Activated CD8-positive, alpha-beta memory T cell treated with anti-CD3 and anti-CD28 coated beads, Interleukin-2, amount 50 U/mL, for 48 hours (primary cell): Measurements from ENCODE around the gene NPAS3.

Source experiments
- DNase-seq: peaks from one replicate; pipeline ENCODE4 v3.0.0-alpha.2; 2020

The NPAS3 gene

DNA sequence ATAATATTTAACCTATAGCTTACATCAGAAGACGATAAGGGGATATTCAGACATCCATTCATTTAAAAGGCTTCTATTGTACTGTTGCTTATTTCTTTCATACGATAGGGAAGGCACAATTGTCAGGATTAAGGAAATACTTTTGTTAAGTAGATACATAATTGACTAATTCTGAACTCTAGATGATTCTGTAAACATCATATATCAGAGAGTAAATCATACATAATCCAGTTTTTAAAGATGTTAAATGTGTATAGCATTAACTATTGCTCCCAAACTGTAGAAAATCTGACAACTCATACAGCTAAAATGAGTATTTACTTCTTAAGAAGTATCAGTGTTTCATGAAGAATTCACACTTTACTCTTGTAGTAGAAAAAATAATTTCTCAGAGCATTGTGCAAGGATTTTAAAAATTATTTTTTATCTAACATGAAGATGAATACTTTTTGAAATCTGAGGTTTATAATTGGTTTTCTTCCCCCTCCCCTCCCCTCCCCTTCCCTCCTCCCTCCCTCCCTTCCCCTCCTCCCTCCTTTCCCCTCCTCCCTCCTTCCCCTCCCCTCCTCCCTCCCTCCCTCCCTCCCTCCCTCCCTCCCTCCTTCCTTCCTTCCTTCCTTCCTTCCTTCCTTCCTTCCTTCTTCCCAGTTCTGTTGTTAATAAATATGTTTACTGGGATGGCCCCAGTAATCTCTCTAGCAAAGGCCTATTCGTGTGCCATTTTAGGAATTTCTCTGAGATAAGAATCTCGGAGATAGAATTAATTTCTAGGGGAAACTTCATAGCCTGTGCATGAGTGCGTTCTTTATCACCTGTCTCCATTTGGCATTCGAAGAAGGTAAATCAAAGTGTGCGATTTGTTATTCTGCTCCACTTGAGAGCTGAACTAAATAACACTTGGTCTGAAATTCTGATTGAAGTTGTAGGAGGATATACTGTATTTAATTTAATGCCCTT is 2.3 kb downstream of the NPAS3 start:
- no peak for DNase-seq

DNA sequence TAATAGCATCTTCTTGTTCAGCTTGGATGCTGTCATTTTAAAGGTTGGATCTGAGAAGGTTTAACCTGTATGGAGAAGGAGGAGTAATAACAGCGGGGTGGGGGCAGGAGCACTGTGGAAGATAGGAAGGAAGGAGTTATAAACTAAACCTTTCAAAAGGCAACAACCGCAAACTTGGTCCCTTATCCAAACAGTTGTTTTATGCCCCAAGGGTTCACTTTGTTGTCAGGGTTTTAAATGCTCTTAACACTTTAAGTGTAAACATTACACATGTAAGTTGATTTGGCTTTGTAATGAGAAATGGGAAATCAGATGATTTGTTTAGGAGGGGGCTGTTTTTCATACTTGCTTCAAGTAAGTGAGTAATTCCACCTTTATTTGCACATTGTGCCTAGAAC is 3.0 kb downstream of the NPAS3 start:
- no peak for DNase-seq

DNA sequence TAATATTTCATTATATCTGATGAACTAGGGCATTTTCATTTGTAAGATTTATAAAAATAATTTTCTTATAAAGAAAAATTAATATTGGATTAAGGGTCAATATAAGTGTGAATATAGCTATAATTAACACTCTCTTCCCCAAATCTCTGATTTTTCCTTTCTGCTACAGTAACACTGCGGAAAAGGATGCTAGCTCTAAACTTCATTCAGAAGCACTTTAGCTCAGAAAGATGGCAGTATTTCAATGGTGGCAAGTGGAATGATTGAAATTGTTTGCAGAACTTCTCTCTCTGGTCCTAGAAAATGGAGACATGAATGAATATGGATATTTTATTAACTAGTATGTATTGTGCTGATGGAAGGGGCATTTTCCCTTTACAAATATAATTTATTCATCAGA is 8.4 kb downstream of the NPAS3 start:
- no peak for DNase-seq

DNA sequence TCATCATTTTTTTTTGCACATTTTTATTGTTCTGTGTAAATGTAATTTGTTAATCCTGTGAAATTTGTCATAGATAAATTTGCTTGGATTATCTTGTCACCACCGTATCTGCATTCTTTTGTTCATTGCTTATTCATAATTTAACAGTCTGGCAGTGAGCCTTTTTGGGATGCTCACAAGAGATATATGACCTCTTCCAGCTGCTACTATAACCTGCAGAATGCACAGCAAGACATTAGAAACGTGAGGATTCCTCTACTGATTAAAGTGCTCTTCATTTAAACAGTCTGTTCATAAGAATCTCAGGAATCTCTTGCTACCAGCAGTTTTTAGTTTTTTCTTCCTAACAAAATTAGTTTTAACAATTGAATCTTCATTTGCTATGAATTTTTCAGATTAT is 9.1 kb downstream of the NPAS3 start:
- no peak for DNase-seq

DNA sequence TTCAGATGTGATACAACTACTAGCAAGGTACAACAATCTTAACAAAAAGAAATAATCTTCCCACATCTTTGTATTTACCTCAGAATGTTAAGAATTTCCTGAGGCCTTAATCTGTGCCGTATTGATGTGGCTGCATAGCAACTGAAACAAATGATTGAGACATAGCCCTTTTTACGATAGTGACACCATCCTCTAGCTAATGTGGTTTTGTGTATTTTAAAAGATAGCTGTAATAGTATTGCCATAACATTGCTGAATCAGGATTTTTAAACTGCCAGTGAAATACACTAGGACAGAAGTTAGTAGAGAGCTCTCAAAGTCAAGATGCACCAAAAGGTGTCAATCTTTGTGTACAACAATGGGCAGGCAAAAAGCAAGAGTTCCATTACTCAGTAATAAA is 11.9 kb downstream of the NPAS3 start:
- DNase-seq, result no peak

DNA sequence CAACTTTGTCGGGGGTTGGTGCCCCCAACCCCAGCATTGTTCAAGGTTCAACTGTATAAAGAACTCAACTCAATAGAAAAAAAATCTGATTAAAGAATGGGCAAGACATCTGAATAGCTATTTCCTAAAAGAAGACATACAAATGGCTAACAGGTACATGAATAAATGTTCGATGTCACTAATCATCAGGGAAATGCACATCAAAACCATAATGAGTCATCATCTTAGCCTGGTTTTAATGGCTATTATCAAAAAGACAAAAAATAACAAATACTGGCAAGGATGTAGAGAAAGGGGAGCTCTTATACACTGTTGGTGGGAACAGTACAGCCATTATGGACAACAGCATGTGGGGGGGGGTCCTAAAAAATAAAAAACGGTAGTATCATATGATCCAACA is 28.7 kb downstream of the NPAS3 start:
- no peak for DNase-seq

DNA sequence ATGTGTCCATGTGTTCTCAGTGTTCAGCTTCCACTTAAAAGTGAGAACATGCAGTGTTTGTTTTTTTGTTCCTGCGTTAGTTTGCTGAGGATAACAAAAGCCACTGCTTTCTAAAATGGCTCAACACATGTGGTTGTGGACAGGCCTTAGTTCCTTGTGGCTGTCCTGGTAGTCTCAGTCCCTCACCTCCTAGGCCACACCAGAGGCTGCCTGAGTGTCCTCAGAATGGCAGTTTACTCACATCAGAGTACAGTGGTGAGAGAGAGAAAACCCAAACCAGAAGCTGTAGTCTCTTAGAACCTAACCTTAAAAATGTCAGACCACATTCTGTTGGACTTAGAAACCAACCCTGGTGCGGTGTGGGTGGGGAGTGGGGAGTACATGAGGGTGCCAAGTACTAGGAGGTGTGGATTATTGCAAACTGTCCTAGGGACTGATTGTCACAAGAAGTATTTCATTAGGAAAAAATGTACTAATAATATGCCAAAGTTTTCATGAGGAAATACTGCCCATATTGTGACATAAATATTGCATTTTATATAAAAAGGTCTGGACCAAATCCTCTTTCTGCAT is 30.4 kb downstream of the NPAS3 start:
- DNase-seq, result no peak

DNA sequence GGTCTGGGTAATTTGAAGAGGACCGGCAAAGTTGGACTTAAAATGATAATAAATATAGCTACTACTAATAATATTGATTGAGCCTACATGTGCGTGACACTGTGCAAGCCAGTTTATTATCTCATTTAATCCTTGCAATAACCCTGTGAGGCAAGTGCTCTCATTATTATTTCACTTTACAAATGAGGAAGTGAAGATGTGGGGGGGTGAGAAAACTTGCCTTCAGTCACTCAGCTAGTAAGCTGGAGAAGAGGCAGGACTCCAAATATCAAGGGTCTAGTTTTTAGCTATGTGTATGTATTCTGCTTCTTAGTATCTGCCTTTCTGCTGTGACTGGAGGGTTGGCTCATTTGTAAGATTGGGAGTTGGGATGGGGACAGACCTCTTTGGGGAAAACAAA is 39.2 kb downstream of the NPAS3 start:
- DNase-seq, result no peak

DNA sequence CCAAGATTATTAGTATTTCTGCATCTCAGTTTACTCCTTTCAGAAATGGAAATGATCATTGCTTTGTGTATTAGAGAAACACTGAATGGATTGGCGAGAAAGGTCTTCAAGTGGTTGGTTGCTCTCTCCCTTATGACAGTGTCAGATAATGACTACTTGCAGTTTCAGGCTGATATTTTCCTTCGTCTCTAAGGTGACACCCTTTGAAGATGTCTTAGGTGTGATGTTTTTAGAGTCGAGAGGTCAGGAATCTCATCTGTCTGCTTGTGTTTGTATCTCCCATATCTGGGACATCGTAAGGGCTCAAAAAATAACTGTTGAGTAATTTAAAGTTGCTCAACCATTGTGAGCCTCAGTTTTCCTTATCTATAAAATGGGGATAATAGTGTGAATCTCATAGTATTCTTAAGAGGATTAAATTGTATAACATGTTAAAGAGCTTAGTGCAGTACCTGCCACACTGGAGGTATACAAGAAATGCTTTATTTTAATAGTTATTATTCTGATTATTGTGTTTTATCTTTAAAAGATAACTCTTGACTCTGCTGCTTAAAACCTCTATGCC is 40.1 kb downstream of the NPAS3 start:
- DNase-seq, result no peak

DNA sequence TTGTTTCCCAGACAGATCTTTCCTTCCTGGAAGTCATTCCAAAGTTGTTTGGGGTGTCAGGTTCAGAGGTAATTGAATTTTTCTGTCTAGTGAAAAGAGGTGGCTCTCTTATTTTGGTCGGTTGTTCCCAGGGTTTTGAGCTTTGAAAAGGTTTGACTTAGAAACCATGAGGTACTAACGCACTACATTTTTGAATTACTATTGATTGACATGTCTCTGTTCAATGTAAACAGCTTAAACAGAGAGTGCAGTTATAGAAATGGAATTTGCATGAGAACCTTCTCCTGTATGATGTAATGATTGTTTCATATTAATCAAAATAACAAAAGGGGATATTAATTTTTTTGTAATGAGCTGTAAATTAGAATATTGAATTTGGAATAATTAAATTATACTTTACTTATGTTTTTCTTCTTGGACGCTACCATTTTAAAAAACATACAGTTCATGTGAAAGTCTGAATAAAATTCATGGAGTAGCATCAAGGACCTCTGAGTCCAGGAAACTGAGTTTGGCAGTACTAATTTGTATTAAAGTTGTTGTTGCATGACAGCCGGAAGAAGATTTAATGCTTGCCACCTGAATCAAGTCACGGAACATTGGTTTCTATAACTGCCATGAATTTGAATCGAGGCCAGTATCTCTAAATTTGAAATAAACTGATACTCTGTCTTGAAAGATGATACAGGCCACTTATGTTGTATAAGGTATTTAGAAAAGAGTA is 41.7 kb downstream of the NPAS3 start:
- no peak for DNase-seq

DNA sequence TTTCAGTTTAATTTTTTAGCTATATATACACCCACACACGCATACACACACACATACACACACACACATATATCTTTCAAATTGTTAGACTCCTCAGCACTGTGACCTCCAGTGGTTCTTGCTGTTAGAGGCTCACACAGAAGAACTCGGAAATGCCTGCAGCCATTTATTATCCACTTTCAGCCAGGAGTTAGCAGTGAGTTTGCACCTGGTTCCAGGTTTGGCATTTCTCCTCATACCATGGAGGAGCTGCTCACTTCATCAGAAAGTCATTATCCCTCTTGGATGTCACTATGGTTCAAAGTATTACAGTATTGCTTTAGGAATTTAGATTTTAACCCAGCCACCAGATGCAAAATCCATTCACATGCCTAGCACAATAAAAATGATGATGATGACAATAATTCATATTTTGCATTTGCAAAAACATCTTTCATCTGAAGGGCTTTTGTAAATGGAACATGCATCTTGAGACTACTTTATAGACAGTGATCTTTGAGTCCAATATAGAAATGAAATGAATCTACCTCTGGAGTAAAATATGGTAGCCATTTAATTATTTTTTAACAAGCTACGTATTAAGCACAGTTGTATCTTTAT is 42.3 kb downstream of the NPAS3 start:
- DNase-seq, result no peak

DNA sequence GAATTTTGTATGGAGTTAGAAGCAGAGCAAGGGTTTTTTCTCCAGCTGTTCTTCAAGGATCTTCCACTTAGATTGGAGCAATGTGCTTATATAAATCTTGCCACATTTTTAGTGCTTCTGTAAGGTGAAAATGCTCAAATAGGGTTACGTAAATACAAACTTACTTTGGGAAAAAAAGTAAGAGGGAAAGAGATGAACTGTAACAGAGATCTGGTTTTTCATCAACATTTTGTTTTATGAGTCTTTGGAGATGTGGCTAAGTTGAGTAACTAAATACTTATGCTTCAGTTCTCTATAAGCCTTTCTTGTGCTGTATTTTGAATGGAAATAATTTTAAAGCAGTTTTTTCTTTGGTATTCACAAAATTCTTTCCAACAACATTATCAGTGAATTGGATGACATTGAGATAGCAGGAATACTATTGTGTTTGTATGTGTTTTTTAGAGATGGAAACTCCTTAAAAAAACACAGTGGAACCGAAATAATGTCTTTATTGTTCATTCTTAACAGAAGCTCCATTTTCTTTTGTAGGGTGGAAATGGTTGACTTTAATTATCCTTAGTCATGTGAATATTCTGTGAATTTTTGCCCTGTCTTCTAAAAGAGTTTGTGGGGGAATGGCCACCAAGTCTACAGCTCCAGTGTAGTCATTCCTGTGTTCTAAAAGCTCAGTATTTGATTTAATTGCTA is 45.7 kb downstream of the NPAS3 start:
- DNase-seq, result no peak

DNA sequence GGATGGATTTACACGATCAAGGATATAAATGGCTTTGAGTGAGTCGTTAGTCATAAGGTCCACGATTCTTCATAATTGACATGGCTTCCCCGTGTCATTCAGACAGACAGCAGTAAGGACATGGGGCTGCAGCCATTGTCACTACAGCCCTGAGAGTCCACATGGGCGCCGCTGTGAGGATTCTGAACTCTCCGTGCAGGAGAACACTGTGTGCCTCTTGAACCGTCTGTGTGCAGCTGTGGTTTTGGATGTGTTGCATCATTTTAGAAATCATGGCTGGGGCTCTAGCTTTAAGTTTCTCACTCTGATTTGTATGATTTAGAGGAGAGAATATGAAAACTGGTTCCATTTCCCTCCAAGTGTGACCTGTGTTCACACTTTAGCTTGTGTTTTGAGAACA is 47.2 kb downstream of the NPAS3 start:
- DNase-seq, result no peak

DNA sequence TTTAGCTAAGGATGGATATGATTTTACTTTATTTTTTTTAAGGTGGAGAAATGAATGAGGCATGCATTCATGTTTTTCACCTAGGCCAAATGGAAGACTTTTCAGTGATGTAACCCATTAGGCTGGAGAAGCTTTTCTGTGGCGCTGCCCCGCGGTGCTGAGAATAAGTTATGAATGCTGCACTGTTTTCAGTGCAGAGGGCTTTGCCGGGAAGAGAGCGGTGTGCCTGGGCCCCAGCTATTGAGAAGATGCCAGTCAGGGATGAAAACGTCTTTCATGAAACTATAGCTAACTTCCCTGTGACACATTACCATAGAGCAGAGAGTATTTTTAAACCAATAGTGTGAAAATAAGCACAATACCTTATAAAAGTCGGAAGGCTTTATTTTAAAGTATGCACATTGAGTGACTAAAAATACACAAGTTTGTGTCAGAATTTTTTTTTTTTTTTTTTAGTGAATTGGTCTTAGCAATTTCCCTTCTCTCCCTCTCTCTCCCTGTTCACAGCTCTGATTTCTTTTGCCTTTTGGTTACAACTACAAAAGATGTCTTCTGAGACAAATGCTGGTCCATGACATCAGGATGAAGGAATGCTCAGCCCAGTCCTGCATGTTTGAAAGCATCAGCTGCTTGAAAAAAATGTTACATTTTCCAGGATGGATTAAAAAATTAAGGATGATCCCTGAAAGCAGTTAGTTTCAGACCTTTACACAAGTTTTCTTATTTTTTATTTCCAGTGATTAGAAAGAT is 48.3 kb downstream of the NPAS3 start:
- DNase-seq, result no peak

DNA sequence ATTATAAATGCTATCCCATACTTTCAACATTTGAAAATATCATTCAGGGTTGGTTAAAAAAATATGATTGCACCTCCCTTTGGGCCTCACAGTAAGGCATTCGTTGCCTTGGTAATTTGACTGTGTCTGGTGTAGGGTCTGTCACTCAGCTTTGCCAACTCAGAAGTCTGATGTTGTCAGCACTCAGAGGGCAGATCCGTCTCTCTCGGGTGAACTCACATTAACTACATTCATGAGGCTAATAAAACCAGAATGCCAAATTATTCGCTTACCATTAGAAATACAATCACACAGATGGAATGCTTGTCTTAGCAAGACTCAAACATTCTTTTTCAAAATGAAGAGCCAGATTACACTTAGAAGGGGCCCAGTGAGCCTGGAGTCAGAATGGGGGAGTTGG is 53.0 kb downstream of the NPAS3 start:
- no peak for DNase-seq

DNA sequence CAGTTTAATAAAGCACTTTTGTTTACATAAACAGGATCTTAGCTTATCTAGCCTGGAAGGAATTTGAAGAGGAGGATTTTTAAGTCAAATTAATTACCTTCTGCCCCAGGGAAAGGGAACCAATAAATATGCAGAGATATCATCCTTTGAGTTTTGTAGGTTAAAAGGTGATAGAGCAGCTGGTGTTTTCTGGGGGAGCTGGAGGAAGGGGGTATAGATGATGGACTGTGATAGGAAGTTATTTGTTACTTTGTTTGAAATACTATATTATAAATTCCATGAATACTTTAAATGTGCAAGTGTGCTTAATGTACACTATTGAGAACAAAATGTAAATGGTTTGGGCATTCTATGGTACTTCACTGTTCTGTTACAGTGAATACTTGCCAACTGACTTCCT is 55.2 kb downstream of the NPAS3 start:
- DNase-seq, result no peak

DNA sequence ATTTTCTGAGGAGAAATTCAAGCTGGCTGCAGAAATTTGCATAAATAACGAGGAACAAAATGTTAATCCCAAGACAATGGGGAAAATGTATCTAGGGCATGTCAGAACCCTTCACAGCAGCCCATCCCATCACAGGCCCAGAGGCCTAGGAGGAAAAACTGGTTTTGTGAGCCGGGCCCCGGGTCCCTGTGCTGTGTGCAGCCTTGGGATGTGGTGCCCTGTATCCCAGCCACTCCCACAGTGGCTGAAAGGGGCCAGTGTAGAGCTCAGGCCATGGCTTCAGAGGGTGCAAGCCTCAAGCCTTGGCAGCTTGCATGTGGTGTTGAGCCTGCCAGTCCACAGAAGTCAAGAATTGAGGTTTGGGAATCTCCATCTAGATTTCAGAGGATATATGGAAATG is 57.7 kb downstream of the NPAS3 start:
- DNase-seq, result no peak

DNA sequence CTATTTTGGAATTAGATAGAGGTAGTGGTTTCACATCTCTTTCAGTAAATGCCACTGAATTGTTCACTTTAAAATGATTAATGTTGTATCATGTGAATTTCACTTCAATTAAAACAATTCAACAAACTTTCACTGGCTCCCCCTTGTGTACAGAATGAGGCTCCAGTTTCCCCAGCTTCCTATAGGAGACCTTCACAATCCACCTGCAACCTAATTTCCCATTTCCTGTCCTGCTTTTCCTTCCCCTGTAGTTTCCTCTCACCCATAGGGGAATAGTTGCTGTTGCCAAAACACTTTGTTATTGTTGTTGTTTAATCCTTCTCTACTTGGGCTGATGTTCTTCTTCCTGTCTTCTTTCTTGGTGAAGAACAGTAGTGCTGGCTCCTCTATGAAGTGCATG is 59.8 kb downstream of the NPAS3 start:
- DNase-seq, result no peak

DNA sequence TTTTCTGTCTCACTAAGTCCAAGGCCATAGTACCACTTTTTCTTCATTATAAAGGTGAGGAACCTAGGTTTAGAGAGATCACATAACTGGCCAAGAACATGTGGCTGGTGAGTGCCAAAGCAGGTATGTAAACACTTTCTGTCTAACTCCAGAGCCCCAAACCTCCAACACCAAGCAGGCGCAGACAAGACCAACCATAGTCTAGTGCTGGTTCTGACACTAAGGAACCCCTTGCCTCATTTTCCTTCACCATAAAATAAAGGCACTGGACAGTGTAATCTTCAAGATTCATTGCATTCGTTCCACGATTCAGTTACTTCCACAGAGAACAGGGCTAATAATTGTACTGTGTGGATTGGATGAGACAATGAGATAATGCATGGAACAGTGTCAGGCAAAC is 71.0 kb downstream of the NPAS3 start:
- DNase-seq, result no peak

DNA sequence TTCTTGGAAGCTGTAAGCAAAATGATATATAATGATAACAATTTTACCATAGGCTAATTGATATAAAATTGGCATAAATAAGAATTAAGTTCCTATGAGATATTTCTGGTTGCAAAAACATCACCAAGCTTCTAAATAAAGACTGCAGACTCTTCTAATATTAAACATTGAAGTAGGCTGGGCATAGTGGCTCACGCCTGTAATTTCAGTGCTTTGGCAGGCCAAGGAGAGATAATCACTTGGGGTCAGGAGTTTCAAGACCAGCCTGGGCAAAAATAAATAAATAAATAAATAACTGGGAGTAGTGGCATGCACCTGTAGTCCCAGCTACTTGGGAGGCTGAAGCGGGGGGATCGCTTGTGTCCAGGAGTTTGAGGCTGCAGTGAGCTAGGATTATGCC is 71.8 kb downstream of the NPAS3 start:
- DNase-seq, result no peak

DNA sequence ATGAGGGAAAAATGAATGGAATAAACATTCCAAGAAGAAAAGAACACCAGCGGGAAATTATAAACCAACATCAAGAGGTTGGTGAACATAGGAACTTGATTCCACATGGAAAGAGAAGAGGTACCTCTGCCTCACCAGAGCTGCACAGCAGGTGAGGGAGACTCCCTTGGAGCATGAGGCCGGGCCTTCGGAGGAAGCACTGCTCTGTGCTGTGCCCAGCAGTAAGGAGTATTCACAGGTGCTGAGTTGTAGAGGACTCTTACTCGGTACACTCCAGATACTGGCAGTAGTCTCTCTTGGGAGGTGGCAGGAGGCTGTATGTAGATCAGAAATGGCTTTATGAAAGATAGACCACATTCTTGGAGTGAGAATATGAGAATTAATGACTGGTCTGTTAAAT is 76.0 kb downstream of the NPAS3 start:
- no peak for DNase-seq

DNA sequence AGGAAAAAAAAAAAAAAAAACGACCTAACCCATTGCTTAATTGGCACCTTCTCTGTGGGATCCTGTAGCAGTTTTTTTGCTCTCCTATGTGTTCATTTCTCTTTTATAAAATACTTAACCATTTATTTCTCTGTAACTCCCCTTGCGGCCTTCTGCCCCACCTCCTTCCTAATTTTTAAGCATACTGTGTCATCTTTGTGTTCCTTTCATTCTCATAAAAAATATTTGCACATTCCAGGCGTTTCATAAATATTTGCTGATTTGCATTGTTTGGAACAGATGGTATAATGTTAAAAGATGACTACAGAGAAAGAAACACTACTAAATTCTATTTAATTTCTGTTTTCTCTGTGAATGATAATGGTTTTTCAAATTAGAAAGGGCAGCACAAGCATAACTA is 77.9 kb downstream of the NPAS3 start:
- no peak for DNase-seq
